Activated T-cell treated with anti-CD3 and anti-CD28 coated beads, Interleukin-2, amount 50 U/mL, for 72 hours (primary cell): Measurements from ENCODE around the gene CPPED1. TPM values are rescaled to one million over a fixed set of nuclear protein-coding genes. Genes with fewer than 3 reads are reported as not detected.

Experiments used
- ATAC-seq, 2 donors: fragments of 150-1000 bp; cut with Tn5 transposase; replicated peaks in 1 of 2; 2 replicates each; pipeline ENCODE4 v1.10.0; 2021; ENCODE audit warnings: moderate library complexity in 2 of 2, mild to moderate bottlenecking in 1 of 2
- DNase-seq, 2 donors: peaks; one replicate each; pipeline ENCODE4 v3.0.0; 2021 to 2022; ENCODE audit warnings: mixed read lengths in 1 of 2
- H3K27ac Mint-ChIP-seq: one replicate; pipeline ENCODE4 v1.8.0; 2022; ENCODE audit warnings: mild to moderate bottlenecking, moderate library complexity, mixed read lengths
- H3K27me3 Mint-ChIP-seq: one replicate; pipeline ENCODE4 v1.8.0; 2022; ENCODE audit warnings: low read depth, mixed read lengths
- H3K36me3 Mint-ChIP-seq, 2 donors: one replicate each; pipeline ENCODE4 v1.8.0; 2022; ENCODE audit warnings: mixed read lengths in 2 of 2, mild to moderate bottlenecking in 1 of 2; ENCODE audit not compliant: insufficient read depth in 2 of 2
- H3K4me1 Mint-ChIP-seq: one replicate; pipeline ENCODE4 v1.8.0; 2022; ENCODE audit warnings: low read depth, mixed read lengths
- H3K4me3 Mint-ChIP-seq, 2 donors: one replicate each; pipeline ENCODE4 v1.8.0; 2022; ENCODE audit warnings: mild to moderate bottlenecking in 2 of 2, mixed read lengths in 2 of 2, moderate library complexity in 2 of 2
- H3K9me3 Mint-ChIP-seq, 2 donors: one replicate each; pipeline ENCODE4 v1.8.0; 2022; ENCODE audit warnings: mixed read lengths in 2 of 2
- total RNA-seq, 2 donors: library from RNA; stranded (reverse); gene quantifications; one replicate each; pipeline ENCODE4 v1.2.3, GENCODE V29; 2022

The CPPED1 gene, protein sequence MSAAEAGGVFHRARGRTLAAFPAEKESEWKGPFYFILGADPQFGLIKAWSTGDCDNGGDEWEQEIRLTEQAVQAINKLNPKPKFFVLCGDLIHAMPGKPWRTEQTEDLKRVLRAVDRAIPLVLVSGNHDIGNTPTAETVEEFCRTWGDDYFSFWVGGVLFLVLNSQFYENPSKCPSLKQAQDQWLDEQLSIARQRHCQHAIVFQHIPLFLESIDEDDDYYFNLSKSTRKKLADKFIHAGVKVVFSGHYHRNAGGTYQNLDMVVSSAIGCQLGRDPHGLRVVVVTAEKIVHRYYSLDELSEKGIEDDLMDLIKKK
- 10 to 100 TPM; 10.5 to 15.8 TPM for total RNA-seq

GRCh38 chr16:12803203-12804093, at the start of gene CPPED1:
Gene CPPED1 (minus strand): TSS chr16:12803887. CDS start chr16:12803776, 111 bp downstream.
- Mint-ChIP-seq H3K27me3 (no peaks in the 10 kb centered on the region), H3K4me1 (peaks cover 42% of the 10 kb centered on the region), H3K4me3 (peak within 1 kb of the TSS; percentile 93 to 94), H3K36me3 (peaks cover 5 to 8% of the 10 kb centered on the region in 2 donors), H3K27ac (peak within 1 kb of the TSS; percentile 81), H3K9me3 (peaks cover 0 to 3% of the 10 kb centered on the region in 2 donors)
- peak; percentile 94 to 95 for DNase-seq
- peak; percentile 94 for ATAC-seq

DNA sequence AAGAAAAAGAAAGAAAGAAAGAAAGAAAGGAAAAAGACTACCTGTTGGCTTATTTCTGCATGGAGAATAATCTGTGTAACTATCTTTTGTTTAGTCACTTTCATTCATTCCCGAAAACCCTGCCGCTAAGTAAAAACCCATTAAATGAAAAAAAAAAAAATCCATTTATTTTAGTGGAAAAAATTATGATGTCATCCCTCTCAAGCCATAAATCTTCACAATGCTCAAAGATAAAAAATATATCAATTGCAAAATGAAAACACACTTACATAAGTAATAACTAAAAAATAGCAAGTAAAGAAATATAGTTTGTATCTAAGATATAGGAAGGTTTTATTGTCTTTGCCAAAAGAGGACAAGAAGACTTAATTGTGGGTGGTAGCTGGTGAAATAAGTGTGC, 46.5 kb upstream of the CPPED1 start:
- no peak overlapping the region for H3K4me3 Mint-ChIP-seq
- H3K36me3 Mint-ChIP-seq = no peaks in the 10 kb centered on the region
- DNase-seq = no peak
- H3K27me3 Mint-ChIP-seq = peaks cover 8% of the 10 kb centered on the region
- no peak for ATAC-seq
- no peaks in the 10 kb centered on the region for H3K9me3 Mint-ChIP-seq
- H3K27ac Mint-ChIP-seq = no peak overlapping the region
- no peaks in the 10 kb centered on the region for H3K4me1 Mint-ChIP-seq

GRCh38 chr16:12846592-12846991, 42.9 kb upstream of the CPPED1 start:
- H3K9me3 Mint-ChIP-seq = no peaks in the 10 kb centered on the region
- H3K36me3 Mint-ChIP-seq = no peaks in the 10 kb centered on the region
- H3K4me3 Mint-ChIP-seq = no peak overlapping the region
- ATAC-seq (no peak), DNase-seq (no peak)
- no peak overlapping the region for H3K27ac Mint-ChIP-seq
- peaks cover 7% of the 10 kb centered on the region for H3K27me3 Mint-ChIP-seq
- H3K4me1 Mint-ChIP-seq = no peaks in the 10 kb centered on the region

GRCh38 chr16:12845282-12845681, 41.6 kb upstream of the CPPED1 start:
- Mint-ChIP-seq H3K9me3 (no peaks in the 10 kb centered on the region), H3K4me3 (no peak overlapping the region), H3K36me3 (no peaks in the 10 kb centered on the region), H3K4me1 (no peaks in the 10 kb centered on the region), H3K27me3 (peaks cover 6% of the 10 kb centered on the region), H3K27ac (no peak overlapping the region)
- no peak for DNase-seq
- ATAC-seq = no peak

DNA sequence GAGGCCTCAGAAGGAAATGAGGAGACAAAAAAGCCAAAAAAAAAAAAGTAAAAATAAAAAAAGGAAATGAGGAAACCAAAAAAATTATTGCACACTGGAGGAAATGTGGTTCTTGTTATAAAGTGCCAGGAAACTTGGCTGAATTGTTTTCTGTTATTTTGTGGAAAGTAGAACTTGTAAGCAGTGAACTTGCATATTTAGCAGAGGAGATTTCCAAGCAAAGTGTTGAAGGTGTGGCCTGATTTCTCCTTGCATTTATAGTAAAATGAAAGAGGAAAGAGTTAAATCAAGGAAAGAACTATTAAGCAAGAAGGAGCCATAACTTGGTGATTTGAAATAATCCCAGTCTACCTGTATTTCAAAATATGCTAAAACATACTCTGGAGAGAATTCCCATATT, 34.1 kb upstream of the CPPED1 start:
- peak overlapping the region; percentile 72 for H3K27ac Mint-ChIP-seq
- peaks cover 6% of the 10 kb centered on the region for H3K27me3 Mint-ChIP-seq
- H3K9me3 Mint-ChIP-seq = peaks cover 2% of the 10 kb centered on the region in 2 donors
- no peak overlapping the region for H3K4me3 Mint-ChIP-seq
- DNase-seq (no peak), ATAC-seq (no peak)
- H3K36me3 Mint-ChIP-seq = peaks cover 2 to 5% of the 10 kb centered on the region in 2 donors
- H3K4me1 Mint-ChIP-seq = no peaks in the 10 kb centered on the region

DNA sequence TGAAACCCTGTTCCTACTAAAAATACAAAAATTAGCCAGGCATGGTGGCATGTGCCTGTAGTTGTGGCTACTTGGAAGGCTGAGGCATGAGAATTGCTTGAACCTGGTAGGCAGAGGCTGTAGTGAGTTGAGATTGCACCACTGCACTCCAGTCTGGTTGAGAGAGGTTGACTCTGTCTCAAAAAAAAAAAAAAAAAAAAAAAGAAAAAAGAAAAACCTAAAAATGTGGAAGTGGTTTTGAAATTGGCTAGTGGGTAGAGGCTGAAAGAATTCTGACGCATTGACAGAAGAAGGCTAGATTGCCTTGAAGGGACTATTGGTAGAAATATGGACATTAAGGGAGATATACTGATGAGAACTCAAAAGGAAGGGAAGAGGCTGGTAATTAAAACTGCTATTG, 33.6 kb upstream of the CPPED1 start:
- no peak for DNase-seq
- H3K27me3 Mint-ChIP-seq = peaks cover 9% of the 10 kb centered on the region
- H3K4me3 Mint-ChIP-seq = no peak overlapping the region
- ATAC-seq = no peak
- peaks cover 2 to 5% of the 10 kb centered on the region in 2 donors for H3K36me3 Mint-ChIP-seq
- no peaks in the 10 kb centered on the region for H3K4me1 Mint-ChIP-seq
- H3K27ac Mint-ChIP-seq = peak overlapping the region; percentile 72
- H3K9me3 Mint-ChIP-seq = peaks cover 2% of the 10 kb centered on the region in 2 donors

GRCh38 chr16:12833926-12834325, 30.2 kb upstream of the CPPED1 start:
- DNase-seq (no peak), ATAC-seq (no peak)
- Mint-ChIP-seq H3K36me3 (peaks cover 2 to 5% of the 10 kb centered on the region in 2 donors), H3K27me3 (peaks cover 18% of the 10 kb centered on the region), H3K4me1 (no peaks in the 10 kb centered on the region), H3K27ac (no peak overlapping the region), H3K9me3 (peaks cover 2% of the 10 kb centered on the region in 2 donors), H3K4me3 (no peak overlapping the region)

DNA sequence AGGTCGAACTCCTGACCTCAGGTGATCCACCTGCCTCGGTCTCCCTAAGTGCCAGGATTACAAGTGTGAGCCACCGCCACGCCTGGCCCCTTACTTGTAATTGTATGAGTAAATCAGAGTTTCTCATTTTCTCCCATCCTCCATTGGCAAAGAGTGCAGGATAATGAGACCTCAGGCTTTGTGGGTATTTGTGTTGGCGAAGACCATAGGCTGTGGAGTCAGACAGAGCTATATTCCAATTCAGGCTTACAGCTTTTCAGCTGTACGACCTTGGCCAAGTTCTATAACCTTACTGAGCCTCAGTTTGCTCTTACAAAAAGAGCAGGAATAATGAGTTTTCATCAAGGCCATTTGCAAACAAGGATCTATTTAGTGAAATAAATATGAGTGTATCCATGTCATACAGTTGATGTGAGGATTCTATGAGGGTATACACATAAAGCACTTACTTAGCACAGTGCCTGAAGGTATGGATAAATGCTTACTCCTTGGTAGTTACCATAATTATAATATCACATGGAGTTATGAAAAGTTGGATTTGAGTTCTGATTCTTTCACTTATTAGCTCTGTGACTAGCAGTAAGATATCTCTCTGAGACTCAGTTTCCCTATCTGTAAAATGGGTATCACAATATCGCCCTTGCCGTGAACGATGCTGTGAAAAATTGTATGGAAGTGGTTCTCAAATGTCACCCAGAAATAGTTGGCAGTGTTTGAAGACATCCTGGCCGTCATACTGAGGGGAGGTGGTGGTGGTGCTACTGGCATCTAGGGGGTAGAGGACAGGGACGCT, 25.6 kb upstream of the CPPED1 start:
- H3K4me1 Mint-ChIP-seq = peaks cover 14% of the 10 kb centered on the region
- peaks cover 0 to 2% of the 10 kb centered on the region in 2 donors for H3K9me3 Mint-ChIP-seq
- H3K27me3 Mint-ChIP-seq = peaks cover 33% of the 10 kb centered on the region
- DNase-seq (no peak), ATAC-seq (no peak)
- no peak overlapping the region for H3K27ac Mint-ChIP-seq
- H3K36me3 Mint-ChIP-seq = peaks cover 0 to 5% of the 10 kb centered on the region in 2 donors
- no peak overlapping the region for H3K4me3 Mint-ChIP-seq

GRCh38 chr16:12828206-12828605, 24.5 kb upstream of the CPPED1 start:
- peaks cover 14% of the 10 kb centered on the region for H3K4me1 Mint-ChIP-seq
- no peak overlapping the region for H3K27ac Mint-ChIP-seq
- H3K4me3 Mint-ChIP-seq = no peak overlapping the region
- H3K36me3 Mint-ChIP-seq = peaks cover 0 to 5% of the 10 kb centered on the region in 2 donors
- H3K9me3 Mint-ChIP-seq = peaks cover 0 to 2% of the 10 kb centered on the region in 2 donors
- DNase-seq = no peak
- ATAC-seq = no peak
- peaks cover 33% of the 10 kb centered on the region for H3K27me3 Mint-ChIP-seq

- Mint-ChIP-seq H3K36me3 (peaks cover 0 to 5% of the 10 kb centered on the region in 2 donors), H3K4me3 (no peak overlapping the region), H3K27ac (no peak overlapping the region), H3K4me1 (peaks cover 14% of the 10 kb centered on the region), H3K27me3 (peaks cover 22% of the 10 kb centered on the region), H3K9me3 (peaks cover 0 to 2% of the 10 kb centered on the region in 2 donors)
- DNase-seq (peak in 1 of 2 donors; percentile 17), ATAC-seq (peak; percentile 57 to 85)
Observed at GRCh38 chr16:12826559-12826958, 22.9 kb upstream of the CPPED1 start.

- no peak overlapping the region for H3K27ac Mint-ChIP-seq
- ATAC-seq (peak; percentile 50 to 84), DNase-seq (peak; percentile 75 to 86)
- peaks cover 0 to 4% of the 10 kb centered on the region in 2 donors for H3K36me3 Mint-ChIP-seq
- peaks cover 21% of the 10 kb centered on the region for H3K4me1 Mint-ChIP-seq
- peaks cover 0 to 4% of the 10 kb centered on the region in 2 donors for H3K9me3 Mint-ChIP-seq
- peak overlapping the region in 1 of 2 donors; percentile 2 for H3K4me3 Mint-ChIP-seq
- H3K27me3 Mint-ChIP-seq = no peaks in the 10 kb centered on the region
Observed at GRCh38 chr16:12819126-12820117, 15.7 kb upstream of the CPPED1 start.

DNA sequence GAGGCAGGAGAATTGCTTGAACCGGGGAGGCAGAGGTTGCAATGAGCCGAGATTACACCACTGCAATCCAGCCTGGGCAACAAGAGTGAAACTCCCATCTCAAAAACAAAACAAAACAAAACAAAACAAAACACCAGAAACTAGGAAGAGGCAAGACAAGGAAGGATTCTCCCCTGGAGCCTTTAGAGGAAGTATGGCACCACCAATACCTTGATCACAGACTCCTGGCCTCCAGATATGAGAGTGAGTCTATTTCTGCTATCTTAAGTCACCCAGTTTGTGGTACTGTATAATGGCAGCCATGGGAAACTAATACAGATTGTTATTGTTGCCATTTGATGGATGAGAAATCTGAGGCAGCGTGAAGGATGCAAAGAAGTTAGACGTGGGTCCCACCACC, 14.6 kb upstream of the CPPED1 start:
- DNase-seq = no peak
- Mint-ChIP-seq H3K36me3 (peaks cover 0 to 4% of the 10 kb centered on the region in 2 donors), H3K4me1 (peaks cover 21% of the 10 kb centered on the region), H3K9me3 (peaks cover 0 to 4% of the 10 kb centered on the region in 2 donors), H3K27me3 (no peaks in the 10 kb centered on the region), H3K4me3 (no peak overlapping the region), H3K27ac (no peak overlapping the region)
- no peak for ATAC-seq
